Esophagus squamous epithelium (tissue), 4 donors: Measurements from ENCODE around the gene LRRC41.

Experiments used
- CTCF ChIP-seq, 6 experiments: fragments of 450-650 bp in 4 of 6; fragments of 200-600 bp in 2 of 6; sonication (generic) in 2 of 6; IDR thresholded peaks; one replicate each; pipeline ENCODE4 v1.5.1; 2016 to 2019; ENCODE audit warnings: antibody characterized with exemption in 6 of 6, mild to moderate bottlenecking in 4 of 6, moderate library complexity in 4 of 6
- POLR2A ChIP-seq, 4 donors: fragments of 450-650 bp; IDR thresholded peaks; one replicate each; pipeline ENCODE4 v1.6.1; 2017; ENCODE audit warnings: antibody characterized with exemption in 4 of 4, mild to moderate bottlenecking in 4 of 4, moderate library complexity in 3 of 4

GRCh38 chr1:46298387-46298786, 5.0 kb downstream of the LRRC41 start:
- no peak for TF ChIP-seq CTCF (IDR thresholded peaks at IDR 0.05)
- TF ChIP-seq POLR2A (IDR thresholded peaks at IDR 0.05) = no peak
